HepG2 (cell line): ENCODE data around the gene CIAO2B. TPM values are rescaled to one million over a fixed set of nuclear protein-coding genes. Genes with fewer than 3 reads are reported as not detected.
A peak's percentile ranks its signal among the peaks of the same experiment; 100 is the strongest.

Source experiments
- ARID4A ChIP-seq: sonication (generic); formaldehyde crosslinking; IDR thresholded peaks from 2 replicates; pipeline ENCODE4 v1.5.0; 2020; ENCODE audit warnings: mild to moderate bottlenecking, missing genetic modification reagents, borderline replicate concordance
- ATF2 ChIP-seq: sonication (generic); formaldehyde crosslinking; IDR thresholded peaks from 2 replicates; pipeline ENCODE4 v1.4.0; 2020; ENCODE audit warnings: missing genetic modification reagents
- ATF6 ChIP-seq: sonication (generic); formaldehyde crosslinking; conservative IDR thresholded peaks from 2 replicates; pipeline ENCODE4 v1.4.0; 2020; ENCODE audit warnings: missing genetic modification reagents
- CENPBD1 ChIP-seq: sonication (generic); formaldehyde crosslinking; IDR thresholded peaks from 2 replicates; pipeline ENCODE4 v1.8.0; 2022; ENCODE audit warnings: missing genetic modification reagents, low read depth, mild to moderate bottlenecking, borderline replicate concordance
- DNMT1 ChIP-seq: sonication (generic); formaldehyde crosslinking; IDR thresholded peaks from 2 replicates; pipeline ENCODE4 v1.5.1; 2020; ENCODE audit warnings: mild to moderate bottlenecking, missing genetic modification reagents
- FOXJ3 ChIP-seq: sonication (generic); formaldehyde crosslinking; IDR thresholded peaks from 2 replicates; pipeline ENCODE4 v1.4.0; 2020; ENCODE audit warnings: missing genetic modification reagents, mild to moderate bottlenecking, borderline replicate concordance
- FOXM1 ChIP-seq: sonication (generic); formaldehyde crosslinking; IDR thresholded peaks from 2 replicates; pipeline ENCODE4 v1.5.0; 2020; ENCODE audit warnings: missing genetic modification reagents
- GTF2F1 ChIP-seq: fragments of 150-350 bp; IDR thresholded peaks from 2 replicates; pipeline ENCODE4 v1.6.1; 2014; ENCODE audit warnings: low read length
- KDM6A ChIP-seq: IDR thresholded peaks from 2 replicates; pipeline ENCODE4 v1.6.1; 2016; ENCODE audit warnings: low read depth
- KLF6 ChIP-seq: IDR thresholded peaks from 2 replicates; pipeline ENCODE4 v1.8.0; 2016; ENCODE audit warnings: missing biosample characterization, missing genetic modification reagents
- SIN3B ChIP-seq: fragments of 150-350 bp; IDR thresholded peaks from 2 replicates; pipeline ENCODE4 v1.6.1; 2014; ENCODE audit warnings: low read length
- TBX3 ChIP-seq: fragments of 450-650 bp; IDR thresholded peaks from 2 replicates; pipeline ENCODE4 v1.6.1; 2017; ENCODE audit warnings: antibody characterized with exemption, mild to moderate bottlenecking, inconsistent platforms, borderline replicate concordance
- TSC22D2 ChIP-seq: sonication (generic); formaldehyde crosslinking; IDR thresholded peaks from 2 replicates; pipeline ENCODE4 v1.5.1; 2020; ENCODE audit warnings: missing genetic modification reagents, mild to moderate bottlenecking, borderline replicate concordance
- WIZ ChIP-seq: sonication (generic); formaldehyde crosslinking; IDR thresholded peaks from 2 replicates; pipeline ENCODE4 v1.5.1; 2020; ENCODE audit warnings: mild to moderate bottlenecking, missing genetic modification reagents
- ZBTB7A ChIP-seq: sonication (generic); formaldehyde crosslinking; IDR thresholded peaks from 2 replicates; pipeline ENCODE4 v1.8.0; 2022; ENCODE audit warnings: mild to moderate bottlenecking, missing genetic modification reagents
- ZC3H4 ChIP-seq: sonication (generic); formaldehyde crosslinking; IDR thresholded peaks from 2 replicates; pipeline ENCODE4 v1.4.0; 2020; ENCODE audit warnings: missing genetic modification reagents, borderline replicate concordance
- ZFAT ChIP-seq: sonication (generic); formaldehyde crosslinking; conservative IDR thresholded peaks from 2 replicates; pipeline ENCODE4 v1.8.1; 2023; ENCODE audit warnings: missing genetic modification reagents, inconsistent platforms
- ZNF12 ChIP-seq: sonication (generic); formaldehyde crosslinking; IDR thresholded peaks from 2 replicates; pipeline ENCODE4 v1.5.0; 2020; ENCODE audit warnings: missing genetic modification reagents
- ZNF275 ChIP-seq: sonication (generic); formaldehyde crosslinking; IDR thresholded peaks from 2 replicates; pipeline ENCODE4 v1.8.0; 2022; ENCODE audit warnings: missing genetic modification reagents, mild to moderate bottlenecking, inconsistent platforms, borderline replicate concordance
- ZNF431 ChIP-seq: sonication (generic); formaldehyde crosslinking; IDR thresholded peaks from 2 replicates; pipeline ENCODE4 v1.9.0; 2022; ENCODE audit warnings: missing genetic modification reagents, low read depth, mild to moderate bottlenecking, borderline replicate concordance
- ZNF569 ChIP-seq: sonication (generic); formaldehyde crosslinking; IDR thresholded peaks from 2 replicates; pipeline ENCODE4 v1.5.0; 2020; ENCODE audit warnings: mild to moderate bottlenecking, missing genetic modification reagents, moderate library complexity, borderline replicate concordance
- polyA plus RNA-seq, 8 experiments: library from polyadenylated mRNA; depleted of rRNA in 3 of 8; stranded (reverse) in 7 of 8; unstranded in 1 of 8; fragments of >200 nt; fragmentation: Illumina TruSeq in 4 of 8; extraction: Trizol in 4 of 8; gene quantifications; 2 replicates each; pipeline versions ENCODE4 v1.2.1 to v1.2.3, GENCODE V29; 2011 to 2016; ENCODE audit warnings: low read depth in 4 of 8, missing spikeins in 1 of 8, mixed read lengths in 1 of 8; ENCODE audit not compliant: insufficient read depth in 1 of 8
- total RNA-seq, 5 experiments: library from RNA; depleted of rRNA; stranded (reverse); fragments of >200 nt; fragmentation: Illumina TruSeq; extraction: Trizol; gene quantifications; 2 replicates each; pipeline ENCODE4 v1.2.3, GENCODE V29; 2016; ENCODE audit warnings: low read depth in 1 of 5

The CIAO2B gene
- total and polyA plus RNA-seq, 2 of the 13 experiments (the other 11 are each of a cell fraction or from before 2014, with no cell fraction given), result 157 to 293 TPM

GRCh38 chr16:66924527-66925321, 9.5 kb downstream of the CIAO2B start (continued):
- TF ChIP-seq KLF6 (CRISPR knock-in tag) (no peak), ATF2 (CRISPR knock-in tag) (no peak), ZNF12 (no peak), CENPBD1 (CRISPR knock-in tag) (no peak), DNMT1 (CRISPR knock-in tag) (no peak), FOXJ3 (CRISPR knock-in tag) (no peak), GTF2F1 (no peak), ZFAT (CRISPR knock-in tag) (no peak), TSC22D2 (CRISPR knock-in tag) (no peak), ZNF275 (no peak), ZNF569 (CRISPR knock-in tag) (no peak), TBX3 (no peak), WIZ (CRISPR knock-in tag) (no peak), ZNF431 (CRISPR knock-in tag) (0 out of 2 replicates have a peak, but pooled peaks have one; percentile 31), ATF6 (CRISPR knock-in tag) (no peak), ZBTB7A (CRISPR knock-in tag) (no peak), SIN3B (no peak), ARID4A (CRISPR knock-in tag) (no peak; the same call in 1 of the 2 replicates), ZC3H4 (CRISPR knock-in tag) (no peak), FOXM1 (CRISPR knock-in tag) (no peak), KDM6A (no peak)
